NCI-H524 treated with DMSO at 0.1 percent for 48 hours (cell line): ENCODE results near the gene RFPL1.

ENCODE experiments used
- DNase-seq: peaks from one replicate; lab custom pipeline; 2025; lab: John Stamatoyannopoulos, UW

RFPL1 gene

GRCh38 chr22:29443452-29443851 lies 5.1 kb downstream of the RFPL1 start:
- no peak for DNase-seq

- DNase-seq: no peak
Measured at GRCh38 chr22:29443861-29444792, 5.7 kb downstream of the RFPL1 start.

GRCh38 chr22:29445508-29445907 lies 7.1 kb downstream of the RFPL1 start:
- DNase-seq: no peak

GRCh38 chr22:29447906-29448305 lies 9.5 kb downstream of the RFPL1 start:
- no peak for DNase-seq

GRCh38 chr22:29449296-29449875 lies 11.0 kb downstream of the RFPL1 start:
- DNase-seq: no peak

- no peak for DNase-seq
Measured at GRCh38 chr22:29450222-29450621, 11.8 kb downstream of the RFPL1 start.

- no peak for DNase-seq
Measured at GRCh38 chr22:29451863-29452262, 13.5 kb downstream of the RFPL1 start.

- DNase-seq: no peak
Measured at GRCh38 chr22:29454276-29454675, 15.9 kb downstream of the RFPL1 start.

- no peak for DNase-seq
Measured at GRCh38 chr22:29456211-29456671, 17.9 kb downstream of the RFPL1 start.

- DNase-seq: peak; percentile 65
Measured at GRCh38 chr22:29457730-29458129, 19.3 kb downstream of the RFPL1 start.

- no peak for DNase-seq
Measured at GRCh38 chr22:29458551-29458950, 20.2 kb downstream of the RFPL1 start.

GRCh38 chr22:29459773-29460172 lies 21.4 kb downstream of the RFPL1 start:
- no peak for DNase-seq

GRCh38 chr22:29461263-29461662 lies 22.9 kb downstream of the RFPL1 start:
- DNase-seq: no peak

- no peak for DNase-seq
Measured at GRCh38 chr22:29463629-29464028, 25.2 kb downstream of the RFPL1 start.

GRCh38 chr22:29464581-29464980 lies 26.2 kb downstream of the RFPL1 start:
- DNase-seq: no peak

- no peak for DNase-seq
Measured at GRCh38 chr22:29469755-29470154, 31.4 kb downstream of the RFPL1 start.

- no peak for DNase-seq
Measured at GRCh38 chr22:29470159-29470855, 31.9 kb downstream of the RFPL1 start.

GRCh38 chr22:29473001-29473400 lies 34.6 kb downstream of the RFPL1 start:
- no peak for DNase-seq

GRCh38 chr22:29475550-29475949 lies 37.2 kb downstream of the RFPL1 start:
- DNase-seq: no peak

GRCh38 chr22:29476116-29476515 lies 37.7 kb downstream of the RFPL1 start:
- no peak for DNase-seq

GRCh38 chr22:29477723-29478318 lies 39.4 kb downstream of the RFPL1 start:
- no peak for DNase-seq
